ENCODE data around the gene BRIP1. TPM values are rescaled to one million over a fixed set of nuclear protein-coding genes. Genes with fewer than 3 reads are reported as not detected.
A peak's percentile ranks its signal among the peaks of the same experiment; 100 is the strongest.

The BRIP1 gene
- total and polyA plus RNA-seq, 10 of the 15 experiments (the other 5 are each of a cell fraction or from before 2014, with no cell fraction given), result 4.0 to 24.2 (median 12.8) TPM

- no peak for TF ChIP-seq TAF1 (IDR thresholded peaks at IDR 0.05; ENCODE audit: borderline replicate concordance, low read depth, low read length)
- TF ChIP-seq, protein P1, sequence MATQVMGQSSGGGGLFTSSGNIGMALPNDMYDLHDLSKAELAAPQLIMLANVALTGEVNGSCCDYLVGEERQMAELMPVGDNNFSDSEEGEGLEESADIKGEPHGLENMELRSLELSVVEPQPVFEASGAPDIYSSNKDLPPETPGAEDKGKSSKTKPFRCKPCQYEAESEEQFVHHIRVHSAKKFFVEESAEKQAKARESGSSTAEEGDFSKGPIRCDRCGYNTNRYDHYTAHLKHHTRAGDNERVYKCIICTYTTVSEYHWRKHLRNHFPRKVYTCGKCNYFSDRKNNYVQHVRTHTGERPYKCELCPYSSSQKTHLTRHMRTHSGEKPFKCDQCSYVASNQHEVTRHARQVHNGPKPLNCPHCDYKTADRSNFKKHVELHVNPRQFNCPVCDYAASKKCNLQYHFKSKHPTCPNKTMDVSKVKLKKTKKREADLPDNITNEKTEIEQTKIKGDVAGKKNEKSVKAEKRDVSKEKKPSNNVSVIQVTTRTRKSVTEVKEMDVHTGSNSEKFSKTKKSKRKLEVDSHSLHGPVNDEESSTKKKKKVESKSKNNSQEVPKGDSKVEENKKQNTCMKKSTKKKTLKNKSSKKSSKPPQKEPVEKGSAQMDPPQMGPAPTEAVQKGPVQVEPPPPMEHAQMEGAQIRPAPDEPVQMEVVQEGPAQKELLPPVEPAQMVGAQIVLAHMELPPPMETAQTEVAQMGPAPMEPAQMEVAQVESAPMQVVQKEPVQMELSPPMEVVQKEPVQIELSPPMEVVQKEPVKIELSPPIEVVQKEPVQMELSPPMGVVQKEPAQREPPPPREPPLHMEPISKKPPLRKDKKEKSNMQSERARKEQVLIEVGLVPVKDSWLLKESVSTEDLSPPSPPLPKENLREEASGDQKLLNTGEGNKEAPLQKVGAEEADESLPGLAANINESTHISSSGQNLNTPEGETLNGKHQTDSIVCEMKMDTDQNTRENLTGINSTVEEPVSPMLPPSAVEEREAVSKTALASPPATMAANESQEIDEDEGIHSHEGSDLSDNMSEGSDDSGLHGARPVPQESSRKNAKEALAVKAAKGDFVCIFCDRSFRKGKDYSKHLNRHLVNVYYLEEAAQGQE (IDR thresholded peaks at IDR 0.05; ENCODE audit: low read depth, low read length), result no peak
- TF ChIP-seq DPF2 (IDR thresholded peaks at IDR 0.05), result no peak
- TF ChIP-seq EZH2 (IDR thresholded peaks at IDR 0.05; ENCODE audit: borderline replicate concordance, control insufficient read depth, low read depth, low read length), result no peak
Observed at GRCh38 chr17:61834610-61835009, 28.7 kb downstream of the BRIP1 start (continued).

GRCh38 chr17:61833536-61834193, 29.7 kb downstream of the BRIP1 start:
- BruUV-seq (replicated peaks), result no TSS peak
- no peak for DNase-seq (ENCODE audit: low read depth, low spot score)
- Histone ChIP-seq H4K20me1 (ENCODE audit: control insufficient read depth, insufficient read depth) (no peaks in the 10 kb centered on the region), H3K9me3 (replicated peaks; ENCODE audit: control insufficient read depth, insufficient read depth, low read length) (no peaks in the 10 kb centered on the region), H3K9ac (ENCODE audit: control insufficient read depth, insufficient read depth, low read length) (no peak overlapping the region), H3K27me3 (replicated peaks in 1 of 2; ENCODE audit: control insufficient read depth in 2 of 2, insufficient read depth in 2 of 2, low read length in 1 of 2) (no peaks in the 10 kb centered on the region), H2AFZ (ENCODE audit: control insufficient read depth, low read depth, low read length) (no peak overlapping the region), H3K36me3 (ENCODE audit: control insufficient read depth in 2 of 2, insufficient read depth in 2 of 2, low read length in 1 of 2) (0 out of 4 replicates have a peak, but pooled peaks cover 0 to 2% of the 10 kb centered on the region in 2 experiments), H3K27ac (ENCODE audit: control insufficient read depth, insufficient read depth) (no peak overlapping the region), H3K4me2 (ENCODE audit: control insufficient read depth, insufficient read depth) (no peak overlapping the region), H3K79me2 (ENCODE audit: control insufficient read depth, insufficient read depth, low read length) (no peaks in the 10 kb centered on the region), H3K4me1 (ENCODE audit: control insufficient read depth, insufficient read depth, low read length) (no peaks in the 10 kb centered on the region), H3K4me3 (no peak overlapping the region)
- intact Hi-C loops (cut with micrococcal nuclease; ENCODE audit: unreplicated experiment) (no loop called here), in situ Hi-C loops (cut with MboI) (no loop called here)
- TF ChIP-seq PAX8 (IDR thresholded peaks at IDR 0.05), result no peak
- no peak for TF ChIP-seq CBX5 (IDR thresholded peaks at IDR 0.05; ENCODE audit: low read depth)
- peak; percentile 91 for TF ChIP-seq NFXL1 (IDR thresholded peaks at IDR 0.05; ENCODE audit: borderline replicate concordance)
- TF ChIP-seq RFX5 (IDR thresholded peaks at IDR 0.05; ENCODE audit: low read depth, low read length), result no peak
- no peak for TF ChIP-seq PML (IDR thresholded peaks at IDR 0.05; ENCODE audit: low read length)
- peak in 1 of 2 experiments; percentile 96; a peak in 2 of 4 replicates for TF ChIP-seq ETV6 (conservative IDR thresholded peaks at IDR 0.05 in 1 of 2, IDR thresholded peaks at IDR 0.05 in 1 of 2; ENCODE audit: borderline replicate concordance in 1 of 2, low read depth in 1 of 2)
- TF ChIP-seq ZBTB40 (IDR thresholded peaks at IDR 0.05; ENCODE audit: borderline replicate concordance), result peak; percentile 66
- 95% methylated on average over 7 of the region's 7 CpGs for WGBS (ENCODE audit: insufficient coverage, insufficient replicate concordance, low lambda C conversion rate, missing lambda C conversion rate)
- ATAC-seq, result no peak
- ChIA-PET RAD21 (ENCODE audit: unreplicated experiment) (interaction anchor here (1.0 to 1.5 kb wide), 7 partner anchors 28 to 203 kb away, joined by 3 to 11 read pairs (median 4); no protein-coding TSS in a partner anchor), POLR2A (interaction anchor here (0.7 to 1.3 kb wide), 2 partner anchors 47 to 280 kb away, joined by 4 to 5 read pairs; no protein-coding TSS in a partner anchor), CTCF (interaction anchor here (0.9 to 2.5 kb wide), 10 partner anchors 9 to 418 kb away, joined by 3 to 10 read pairs (median 4); no protein-coding TSS in a partner anchor), SMC1A (ENCODE audit: uncharacterized antibody, unreplicated experiment) (interaction anchor here (0.7 to 2.4 kb wide), 13 partner anchors 9 to 421 kb away, joined by 3 to 10 read pairs (median 3); no protein-coding TSS in a partner anchor)
- FAIRE-seq, result no peak
